Fibroblast of upper back skin (primary cell): ENCODE results near the gene MEI1.

ENCODE experiments used
- DNase-seq: peaks from one replicate; pipeline ENCODE4 v3.0.0-alpha.2; 2013

The MEI1 gene

DNA sequence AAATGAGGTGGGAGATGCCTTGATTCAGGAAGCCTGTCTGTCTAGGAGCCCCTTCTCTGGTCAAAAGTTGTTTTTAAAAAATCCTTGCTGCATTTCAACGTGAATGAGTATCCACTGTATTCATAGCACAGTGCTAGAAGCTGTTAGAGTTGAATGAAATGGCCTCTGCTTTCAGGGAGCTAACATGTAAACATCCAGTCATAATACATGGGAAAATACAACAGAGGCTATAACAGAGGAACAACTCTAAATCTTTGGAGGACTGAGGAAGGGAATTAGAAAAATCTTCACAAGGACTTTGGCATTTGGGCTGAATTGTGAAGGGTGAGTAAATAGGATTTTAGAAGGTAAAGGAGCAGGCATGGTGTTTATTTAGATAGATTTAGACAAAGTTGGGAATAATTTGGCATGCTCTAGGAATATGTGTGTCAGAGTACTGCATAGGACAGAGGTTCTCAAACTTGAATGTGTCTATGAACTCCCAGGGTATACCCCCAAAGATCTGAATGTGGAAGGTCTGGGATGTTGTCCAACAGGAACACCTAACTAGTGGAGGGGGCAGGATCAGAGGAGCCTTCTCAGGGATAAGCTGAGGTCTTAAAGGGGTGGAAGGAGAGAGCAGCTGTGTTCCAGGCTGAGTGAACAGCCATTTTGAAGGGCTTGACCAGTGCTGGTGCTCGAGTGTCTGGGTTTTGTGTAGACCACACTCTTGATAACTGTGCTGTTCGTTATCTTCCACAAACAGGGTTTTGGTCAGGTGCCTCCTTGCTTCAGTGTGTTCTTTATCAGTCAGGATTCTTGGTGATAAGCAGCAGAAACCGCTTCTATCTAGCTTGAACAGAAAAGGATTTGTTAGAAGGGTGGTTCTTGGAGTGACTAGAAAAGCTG is 146.3 kb downstream of the MEI1 start:
- no peak for DNase-seq

DNA sequence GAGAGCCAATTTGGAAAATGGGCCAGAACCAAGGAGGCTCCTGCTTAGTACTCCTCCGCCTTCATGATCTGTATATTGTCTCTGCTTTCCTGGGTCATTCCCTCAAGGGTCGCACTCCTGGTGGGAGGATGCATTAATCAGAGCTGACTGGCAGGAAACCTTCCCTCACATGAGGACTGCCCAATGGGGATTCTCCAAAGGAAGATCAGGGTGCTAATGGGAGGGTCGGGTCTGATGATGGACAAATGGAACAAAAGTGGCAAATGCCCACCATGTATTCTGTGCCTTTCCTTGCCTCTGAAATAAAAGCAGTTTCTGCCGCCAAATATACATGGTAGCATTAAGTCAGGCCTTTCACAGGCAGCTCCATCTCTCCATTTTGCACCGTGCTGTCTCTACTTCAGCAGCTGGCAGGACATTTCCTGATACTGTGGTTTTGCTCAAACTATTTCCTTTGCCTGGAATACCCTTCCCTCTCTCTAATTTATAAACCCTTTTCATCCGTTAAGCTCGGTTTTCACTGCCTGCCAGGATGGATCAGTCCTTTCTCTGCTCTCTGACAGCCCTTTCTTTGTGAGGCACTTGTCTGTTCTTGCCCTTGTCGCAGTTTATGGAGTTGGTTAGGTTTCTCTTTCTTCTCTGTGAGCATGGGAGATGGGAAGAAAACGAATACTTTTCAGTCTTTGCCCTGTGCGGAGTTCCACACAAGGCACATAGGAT is 147.1 kb downstream of the MEI1 start:
- DNase-seq: no peak

DNA sequence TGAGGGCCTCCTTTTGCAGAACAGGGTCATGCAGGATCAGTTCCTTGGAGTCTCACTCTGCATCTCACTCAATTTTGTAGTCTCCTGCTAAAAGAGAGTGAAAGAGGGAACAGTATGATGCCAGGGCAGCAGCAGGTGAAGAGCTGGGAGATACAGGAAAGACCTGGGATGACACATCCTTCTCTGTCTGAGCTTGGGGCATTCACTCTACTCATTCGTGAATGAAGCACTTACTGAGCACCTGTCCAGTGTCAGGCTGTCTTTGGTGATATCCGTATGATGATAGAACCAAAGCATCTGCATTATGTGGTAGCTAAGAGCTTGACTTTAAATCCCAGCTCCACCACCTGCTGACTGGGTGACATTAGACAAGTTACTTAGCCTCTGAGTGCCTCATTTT is 148.0 kb downstream of the MEI1 start:
- DNase-seq: no peak

DNA sequence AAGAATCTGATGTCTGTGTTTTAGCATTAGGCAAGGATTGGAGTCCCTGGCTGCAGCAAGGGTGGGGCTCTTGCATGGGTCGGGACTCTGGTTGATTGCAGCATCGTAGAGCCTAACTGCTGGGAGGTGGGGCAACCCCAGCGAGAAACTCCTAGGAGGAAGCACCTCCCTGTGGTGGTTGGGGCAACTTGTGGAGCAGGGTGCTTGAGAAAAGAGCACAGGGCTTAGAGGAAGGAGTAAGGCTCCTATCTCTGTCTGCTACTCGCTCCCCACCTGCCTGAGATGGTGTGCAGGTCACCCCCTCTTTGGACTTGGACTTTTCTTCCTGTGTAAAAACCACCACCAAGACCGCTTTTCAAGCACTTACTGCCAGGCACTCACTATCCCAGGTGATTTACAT is 149.2 kb downstream of the MEI1 start:
- DNase-seq: no peak
